ENCODE results near the gene RBBP8NL. TPM values are rescaled to one million over a fixed set of nuclear protein-coding genes. Genes with fewer than 3 reads are reported as not detected.
A peak's percentile ranks its signal among the peaks of the same experiment; 100 is the strongest.

RBBP8NL gene
- total and polyA plus RNA-seq, 4 donors: 0.21 to 1.3 (median 1.1) TPM

- Histone ChIP-seq H3K27ac (ENCODE audit: low read depth in 1 of 2, low read length in 1 of 2) (peak overlapping the region in 1 of 2 donors; percentile 64), H3K27me3 (ENCODE audit: control insufficient read depth in 3 of 3, insufficient read depth in 3 of 3, low read length in 2 of 3) (no peaks in the 10 kb centered on the region)
- no peak for TF ChIP-seq CTCF (IDR thresholded peaks at IDR 0.05; ENCODE audit: control extremely low read depth, extremely low read depth)
These were observed 58.9 kb downstream of the RBBP8NL start for GRCh38 chr20:62368392-62368975.

GRCh38 chr20:62367633-62368391 is 59.5 kb downstream of the RBBP8NL start:
- no peaks in the 10 kb centered on the region for H3K9me3 ChIP-seq (ENCODE audit: control insufficient read depth in 4 of 4, insufficient read depth in 3 of 4, low read length in 3 of 4)
- no peak overlapping the region for H3K9ac ChIP-seq (ENCODE audit: insufficient read depth in 1 of 2, low read length in 2 of 2)
- peak overlapping the region; percentile 11 for H3K4me3 ChIP-seq
- WGBS, 2 donors: 3 to 4% methylated on average over 35 to 37 of the region's 37 CpGs
- H3K27ac ChIP-seq (ENCODE audit: low read depth in 1 of 2, low read length in 1 of 2): peak overlapping the region; percentile 39 to 64
- H3K4me1 ChIP-seq (ENCODE audit: control insufficient read depth in 5 of 5, insufficient read depth in 5 of 5, low read length in 5 of 5): peaks cover 4 to 62% (median 40%) of the 10 kb centered on the region in 5 donors
- H3K27me3 ChIP-seq (ENCODE audit: control insufficient read depth in 3 of 3, insufficient read depth in 3 of 3, low read length in 2 of 3): no peaks in the 10 kb centered on the region
- no peaks in the 10 kb centered on the region for H3K36me3 ChIP-seq (ENCODE audit: control insufficient read depth in 4 of 4, insufficient read depth in 4 of 4, low read length in 4 of 4)
- peak; percentile 50 to 66 (median 63) for DNase-seq
- TF ChIP-seq CTCF (IDR thresholded peaks at IDR 0.05; ENCODE audit: control extremely low read depth, extremely low read depth): no peak
- no peak for ATAC-seq (ENCODE audit: insufficient read depth, low FRiP score)

More at GRCh38 chr20:62368392-62368975, 58.9 kb downstream of the RBBP8NL start:
- 5 to 14% methylated on average over 15 of the region's 15 CpGs for WGBS, 2 donors
- no peak overlapping the region for H3K4me3 ChIP-seq
- H3K36me3 ChIP-seq (ENCODE audit: control insufficient read depth in 4 of 4, insufficient read depth in 4 of 4, low read length in 4 of 4): no peaks in the 10 kb centered on the region
- no peak for ATAC-seq (ENCODE audit: insufficient read depth, low FRiP score)
- no peak overlapping the region for H3K9ac ChIP-seq (ENCODE audit: insufficient read depth in 1 of 2, low read length in 2 of 2)
- DNase-seq: peak; percentile 49 to 69 (median 69)
- peaks cover 4 to 59% (median 38%) of the 10 kb centered on the region in 5 donors for H3K4me1 ChIP-seq (ENCODE audit: control insufficient read depth in 5 of 5, insufficient read depth in 5 of 5, low read length in 5 of 5)
- no peaks in the 10 kb centered on the region for H3K9me3 ChIP-seq (ENCODE audit: control insufficient read depth in 4 of 4, insufficient read depth in 3 of 4, low read length in 3 of 4)

- Histone ChIP-seq H3K4me1 (ENCODE audit: control insufficient read depth in 5 of 5, insufficient read depth in 5 of 5, low read length in 5 of 5) (peaks cover 4 to 68% (median 46%) of the 10 kb centered on the region in 5 donors), H3K36me3 (ENCODE audit: control insufficient read depth in 4 of 4, insufficient read depth in 4 of 4, low read length in 4 of 4) (peaks cover 0 to 3% (median 0%) of the 10 kb centered on the region in 4 donors), H3K9ac (ENCODE audit: insufficient read depth in 1 of 2, low read length in 2 of 2) (no peak within 1 kb of the TSS), H3K9me3 (ENCODE audit: control insufficient read depth in 4 of 4, insufficient read depth in 3 of 4, low read length in 3 of 4) (no peaks in the 10 kb centered on the region), H3K4me3 (peak within 1 kb of the TSS; percentile 70), H3K27ac (ENCODE audit: low read depth in 1 of 2, low read length in 1 of 2) (peak within 1 kb of the TSS; percentile 83 to 96), H3K27me3 (ENCODE audit: control insufficient read depth in 3 of 3, insufficient read depth in 3 of 3, low read length in 2 of 3) (no peaks in the 10 kb centered on the region)
- DNase-seq (peak in 2 of 3 donors; percentile 51 to 69), ATAC-seq (ENCODE audit: insufficient read depth, low FRiP score) (peak; percentile 45)
- WGBS, 2 donors: 0 to 1% methylated on average over 5 to 69 of the region's 70 CpGs
- TF ChIP-seq CTCF (IDR thresholded peaks at IDR 0.05; ENCODE audit: control extremely low read depth, extremely low read depth): no peak
These were observed 60.2 kb downstream of the RBBP8NL start, which contains the start of gene LAMA5 for GRCh38 chr20:62367136-62367632. Gene LAMA5 (minus strand): TSS chr20:62367312. CDS start chr20:62367245, 67 bp downstream.

Data from lung (tissue), 12 donors.